ENCODE measurements around the gene ILDR2. TPM values are rescaled to one million over a fixed set of nuclear protein-coding genes. Genes with fewer than 3 reads are reported as not detected.

Gene ILDR2, protein sequence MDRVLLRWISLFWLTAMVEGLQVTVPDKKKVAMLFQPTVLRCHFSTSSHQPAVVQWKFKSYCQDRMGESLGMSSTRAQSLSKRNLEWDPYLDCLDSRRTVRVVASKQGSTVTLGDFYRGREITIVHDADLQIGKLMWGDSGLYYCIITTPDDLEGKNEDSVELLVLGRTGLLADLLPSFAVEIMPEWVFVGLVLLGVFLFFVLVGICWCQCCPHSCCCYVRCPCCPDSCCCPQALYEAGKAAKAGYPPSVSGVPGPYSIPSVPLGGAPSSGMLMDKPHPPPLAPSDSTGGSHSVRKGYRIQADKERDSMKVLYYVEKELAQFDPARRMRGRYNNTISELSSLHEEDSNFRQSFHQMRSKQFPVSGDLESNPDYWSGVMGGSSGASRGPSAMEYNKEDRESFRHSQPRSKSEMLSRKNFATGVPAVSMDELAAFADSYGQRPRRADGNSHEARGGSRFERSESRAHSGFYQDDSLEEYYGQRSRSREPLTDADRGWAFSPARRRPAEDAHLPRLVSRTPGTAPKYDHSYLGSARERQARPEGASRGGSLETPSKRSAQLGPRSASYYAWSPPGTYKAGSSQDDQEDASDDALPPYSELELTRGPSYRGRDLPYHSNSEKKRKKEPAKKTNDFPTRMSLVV
- total RNA-seq, result under 0.01 TPM in 1 of 2 replicates, not detected in the other

DNA sequence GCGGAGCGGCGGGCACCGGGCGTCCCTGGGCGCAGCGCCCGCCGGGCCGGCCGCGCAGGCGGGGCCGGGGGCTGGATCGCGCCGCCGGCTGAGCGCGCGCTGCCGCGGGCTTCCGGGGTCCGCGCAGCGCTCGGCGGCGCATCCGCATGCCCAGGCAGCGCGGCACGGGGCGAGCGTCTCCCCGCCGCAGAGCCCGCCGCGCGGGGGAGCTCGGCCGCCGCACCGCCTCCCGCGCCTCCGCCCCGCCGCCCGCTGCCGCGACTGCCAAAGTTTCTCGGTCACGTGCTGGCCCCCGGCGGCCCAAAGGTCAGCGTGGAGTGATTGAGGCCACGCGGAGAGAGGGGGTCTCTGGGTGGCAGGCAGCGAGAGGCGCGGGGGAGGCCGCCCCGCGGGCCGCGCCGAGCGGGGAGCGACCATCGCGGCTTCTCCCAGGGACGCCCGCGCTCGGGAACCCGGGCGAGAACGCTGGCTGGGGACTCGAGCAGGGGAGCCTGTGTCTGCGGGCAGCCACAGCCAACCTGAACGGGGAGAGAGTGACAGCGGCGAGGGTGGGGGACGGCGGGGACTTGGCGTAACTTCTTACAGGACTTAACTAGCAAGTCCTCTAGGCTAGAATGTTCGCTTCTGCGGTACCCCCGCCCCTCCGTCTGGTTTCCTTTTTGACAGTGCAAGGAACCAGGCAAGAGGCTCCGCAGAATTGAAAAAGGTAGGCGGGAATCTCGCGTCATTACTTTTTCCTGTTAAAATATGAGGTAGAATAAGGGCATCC, at the start of gene ILDR2:
Gene ILDR2 (minus strand): TSS at position 180 of the 769 bp plus-strand sequence. CDS start 272 bp downstream, outside the sequence.

DNA sequence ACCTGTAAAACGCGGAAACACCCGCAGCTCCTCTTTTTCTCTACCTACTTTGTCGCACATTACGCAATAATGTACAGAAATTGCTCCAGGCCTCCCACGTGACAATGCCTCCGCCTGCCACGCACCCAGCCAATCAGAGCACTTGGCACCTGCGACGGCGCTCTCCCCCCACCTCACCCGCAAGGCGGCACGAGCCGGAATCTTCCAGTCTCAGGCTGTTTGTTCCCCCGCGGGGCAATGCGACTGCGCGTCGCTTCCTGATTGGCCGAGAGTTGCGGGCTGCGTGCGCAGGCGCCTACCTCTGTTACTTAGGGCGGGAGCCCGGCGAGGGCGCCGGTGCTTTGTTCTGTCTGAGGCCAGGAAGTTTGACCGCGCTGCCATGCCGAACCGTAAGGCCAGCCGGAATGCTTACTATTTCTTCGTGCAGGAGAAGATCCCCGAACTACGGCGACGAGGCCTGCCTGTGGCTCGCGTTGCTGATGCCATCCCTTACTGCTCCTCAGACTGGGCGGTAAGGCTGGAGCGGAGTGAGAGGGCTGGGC, 13.7 kb upstream of the ILDR2 start, which contains the start of gene MAEL:
Gene MAEL (plus strand): TSS at position 307 of the 542 bp plus-strand sequence. CDS start 73 bp downstream, at position 380.

DNA sequence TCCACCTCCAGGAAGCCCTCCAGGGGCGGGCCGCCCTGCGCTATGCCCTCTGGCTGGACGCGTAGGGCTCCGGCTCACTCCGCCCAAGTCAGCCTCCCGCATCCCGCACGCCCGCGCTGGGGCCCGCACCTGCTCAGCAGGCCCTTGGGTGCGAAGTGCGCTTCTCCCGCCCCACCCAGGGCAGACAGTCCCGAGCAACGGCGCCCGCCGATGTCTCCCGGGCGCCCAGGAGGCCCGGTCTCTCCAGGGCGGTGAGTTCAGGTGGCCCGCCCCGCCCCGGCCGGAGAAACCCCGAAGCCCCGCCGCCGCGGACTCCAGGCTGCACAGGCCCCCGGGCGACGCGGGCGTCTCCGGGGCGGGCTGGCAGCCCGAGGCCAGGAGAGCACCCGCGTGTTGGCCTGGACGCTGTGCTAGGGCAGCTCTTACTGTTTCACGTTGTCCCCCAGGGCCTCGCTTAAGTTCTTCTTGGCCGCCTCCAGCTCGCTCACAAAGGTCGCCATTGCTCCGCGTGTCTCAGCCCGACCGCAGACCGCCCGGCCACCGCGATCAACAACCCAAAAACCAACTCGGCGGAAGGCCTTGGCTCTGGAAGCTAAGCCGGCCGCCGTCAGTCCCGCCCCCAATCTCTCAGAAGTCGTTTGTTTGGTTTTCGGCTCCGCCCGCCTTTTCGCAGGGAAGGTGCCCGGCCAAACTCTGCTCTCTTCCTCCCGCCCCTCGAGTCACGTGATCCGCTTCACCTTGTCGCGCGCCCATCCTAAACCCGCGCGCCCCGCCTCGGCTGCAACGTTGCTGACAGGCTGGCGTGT, 99.4 kb downstream of the ILDR2 start, which contains the start of gene TADA1:
Gene TADA1 (minus strand): TSS at position 531 of the 806 bp plus-strand sequence. CDS start 31 bp downstream, at position 500.

Other genes with a start within 250 kb of the ILDR2 start
- 17.0 and 17.2 TPM in 2 replicates for gene POGK, start 136.1 kb downstream of the ILDR2 start, total RNA-seq
- 8.0 and 8.3 TPM in 2 replicates for gene TADA1, start 99.3 kb downstream of the ILDR2 start, total RNA-seq
- gene MAEL, start 13.7 kb upstream of the ILDR2 start, total RNA-seq, result not detected in 2 replicates
- not detected in 2 replicates for gene GPA33, start 114.8 kb upstream of the ILDR2 start, total RNA-seq
- gene STYXL2, start 118.5 kb upstream of the ILDR2 start, total RNA-seq, result under 0.01 TPM in 1 of 2 replicates, not detected in the other
- 4.0 and 5.3 TPM in 2 replicates for gene POU2F1, start 245.3 kb upstream of the ILDR2 start, total RNA-seq

Data from aortic smooth muscle cell (primary cell).